PFSK-1 (cell line): ENCODE data around the gene TLX3. TPM values are rescaled to one million over a fixed set of nuclear protein-coding genes. Genes with fewer than 3 reads are reported as not detected.

Source experiments
- FOXP2 ChIP-seq: optimal IDR thresholded peaks from 2 replicates; pipeline ENCODE3; 2011; ENCODE audit warnings: borderline replicate concordance, control low read depth, inconsistent platforms; ENCODE audit not compliant: insufficient read depth; ENCODE audit errors: extremely low read length, extremely low read depth
- POLR2AphosphoS5 ChIP-seq: IDR thresholded peaks from 2 replicates; pipeline ENCODE4 v1.6.1; 2012; ENCODE audit warnings: low read depth, mild to moderate bottlenecking, control low read depth, low read length, moderate library complexity
- SIN3A ChIP-seq: IDR thresholded peaks from 2 replicates; pipeline ENCODE4 v1.6.1; 2012; ENCODE audit warnings: mild to moderate bottlenecking, low read length, moderate library complexity, borderline replicate concordance; ENCODE audit not compliant: insufficient read depth
- TAF1 ChIP-seq: IDR thresholded peaks from 2 replicates; pipeline ENCODE4 v1.6.1; 2012; ENCODE audit warnings: low read length, control low read depth, borderline replicate concordance; ENCODE audit not compliant: insufficient read depth
- polyA plus RNA-seq: library from polyadenylated mRNA; unstranded; fragments of >200 nt; gene quantifications from one replicate; pipeline ENCODE4 v1.2.1, GENCODE V29; 2012; ENCODE audit warnings: low read depth, missing spikeins; ENCODE audit not compliant: insufficient read length
- TF ChIP-seq, protein P1 (sequence below), 2 experiments: IDR thresholded peaks; 2 replicates each; pipeline versions ENCODE4 v1.6.1 to v1.8.0; 2011 to 2012; ENCODE audit warnings: low read depth in 2 of 2, low read length in 2 of 2, control low read depth in 1 of 2, inconsistent platforms in 1 of 2, mild to moderate bottlenecking in 1 of 2, moderate library complexity in 1 of 2; ENCODE audit not compliant: insufficient read depth in 1 of 2

Gene TLX3
- polyA plus RNA-seq, result not detected

DNA sequence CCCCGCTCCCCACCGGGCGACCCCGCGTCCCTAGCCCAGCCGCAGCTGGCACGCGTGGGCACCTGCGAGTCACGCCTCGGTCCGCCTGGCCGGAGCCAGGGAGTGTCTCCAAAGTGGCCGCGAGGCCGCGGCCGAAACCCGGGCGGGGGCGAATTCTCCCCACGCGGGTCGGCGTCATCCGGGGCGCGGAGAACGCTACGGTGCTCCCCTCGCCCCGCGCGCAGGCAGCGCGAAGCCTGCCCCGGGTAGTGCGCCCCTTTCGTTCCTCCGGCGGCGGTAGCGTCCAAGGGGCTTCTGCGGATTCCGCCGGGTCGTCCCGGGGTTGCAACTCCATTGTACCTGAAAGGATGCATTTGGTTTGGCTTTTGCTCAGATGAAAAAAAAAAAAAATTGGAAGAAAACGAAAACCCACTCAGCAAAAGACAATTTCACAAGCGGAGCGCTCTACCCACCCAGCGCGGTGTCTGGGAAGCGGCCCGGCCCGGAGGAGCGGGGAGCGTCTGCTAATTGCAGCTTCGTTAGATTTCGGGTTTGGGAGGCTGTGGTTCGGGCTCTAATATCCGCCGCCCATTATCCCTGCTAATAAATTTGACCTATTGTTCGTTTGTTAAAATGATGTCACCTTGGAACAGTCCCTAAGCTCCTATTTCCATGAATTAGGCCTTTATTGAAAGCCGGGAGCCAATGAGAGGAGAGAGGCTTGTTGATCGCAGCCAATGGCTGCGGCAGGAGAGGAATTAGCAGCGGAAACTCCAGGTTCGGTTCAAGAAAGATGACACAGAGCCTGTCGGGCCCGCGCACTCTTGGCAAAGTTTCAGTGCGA lies at the start of gene TLX3:
Gene TLX3, plus strand, starts transcription at position 796 of the 823 bp plus-strand sequence. CDS start 118 bp downstream, outside the sequence.
- TF ChIP-seq SIN3A (no peak), FOXP2 (no peak), TAF1 (no peak), POLR2AphosphoS5 (no peak)

DNA sequence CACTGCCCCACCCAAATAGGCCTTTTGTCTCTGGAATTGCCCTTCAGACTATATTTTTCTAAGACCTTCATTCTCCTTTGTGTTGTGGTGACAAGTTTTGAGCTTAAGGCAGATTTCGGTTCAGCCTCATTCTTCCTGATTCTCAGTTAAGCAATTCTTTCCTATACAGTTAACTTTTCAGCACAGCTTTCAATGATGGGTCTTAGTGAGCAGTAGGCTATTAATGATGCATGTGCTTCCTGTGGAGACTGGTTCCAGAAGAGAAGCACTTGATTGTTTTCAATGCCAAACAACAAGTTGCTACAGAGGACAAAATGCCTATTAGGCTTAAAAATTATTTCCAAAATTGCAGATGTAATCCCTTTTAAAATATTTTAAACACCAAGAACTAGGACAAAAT lies 47.7 kb upstream of the TLX3 start:
- TF ChIP-seq POLR2AphosphoS5, result no peak
- TF ChIP-seq, protein P1, sequence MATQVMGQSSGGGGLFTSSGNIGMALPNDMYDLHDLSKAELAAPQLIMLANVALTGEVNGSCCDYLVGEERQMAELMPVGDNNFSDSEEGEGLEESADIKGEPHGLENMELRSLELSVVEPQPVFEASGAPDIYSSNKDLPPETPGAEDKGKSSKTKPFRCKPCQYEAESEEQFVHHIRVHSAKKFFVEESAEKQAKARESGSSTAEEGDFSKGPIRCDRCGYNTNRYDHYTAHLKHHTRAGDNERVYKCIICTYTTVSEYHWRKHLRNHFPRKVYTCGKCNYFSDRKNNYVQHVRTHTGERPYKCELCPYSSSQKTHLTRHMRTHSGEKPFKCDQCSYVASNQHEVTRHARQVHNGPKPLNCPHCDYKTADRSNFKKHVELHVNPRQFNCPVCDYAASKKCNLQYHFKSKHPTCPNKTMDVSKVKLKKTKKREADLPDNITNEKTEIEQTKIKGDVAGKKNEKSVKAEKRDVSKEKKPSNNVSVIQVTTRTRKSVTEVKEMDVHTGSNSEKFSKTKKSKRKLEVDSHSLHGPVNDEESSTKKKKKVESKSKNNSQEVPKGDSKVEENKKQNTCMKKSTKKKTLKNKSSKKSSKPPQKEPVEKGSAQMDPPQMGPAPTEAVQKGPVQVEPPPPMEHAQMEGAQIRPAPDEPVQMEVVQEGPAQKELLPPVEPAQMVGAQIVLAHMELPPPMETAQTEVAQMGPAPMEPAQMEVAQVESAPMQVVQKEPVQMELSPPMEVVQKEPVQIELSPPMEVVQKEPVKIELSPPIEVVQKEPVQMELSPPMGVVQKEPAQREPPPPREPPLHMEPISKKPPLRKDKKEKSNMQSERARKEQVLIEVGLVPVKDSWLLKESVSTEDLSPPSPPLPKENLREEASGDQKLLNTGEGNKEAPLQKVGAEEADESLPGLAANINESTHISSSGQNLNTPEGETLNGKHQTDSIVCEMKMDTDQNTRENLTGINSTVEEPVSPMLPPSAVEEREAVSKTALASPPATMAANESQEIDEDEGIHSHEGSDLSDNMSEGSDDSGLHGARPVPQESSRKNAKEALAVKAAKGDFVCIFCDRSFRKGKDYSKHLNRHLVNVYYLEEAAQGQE (IDR thresholded peaks at IDR 0.05; ENCODE audit: insufficient read depth in 1 of 2, low read depth in 2 of 2, low read length in 2 of 2), result no peak
- TF ChIP-seq FOXP2, result no peak
- no peak for TF ChIP-seq SIN3A
- TF ChIP-seq TAF1, result no peak

DNA sequence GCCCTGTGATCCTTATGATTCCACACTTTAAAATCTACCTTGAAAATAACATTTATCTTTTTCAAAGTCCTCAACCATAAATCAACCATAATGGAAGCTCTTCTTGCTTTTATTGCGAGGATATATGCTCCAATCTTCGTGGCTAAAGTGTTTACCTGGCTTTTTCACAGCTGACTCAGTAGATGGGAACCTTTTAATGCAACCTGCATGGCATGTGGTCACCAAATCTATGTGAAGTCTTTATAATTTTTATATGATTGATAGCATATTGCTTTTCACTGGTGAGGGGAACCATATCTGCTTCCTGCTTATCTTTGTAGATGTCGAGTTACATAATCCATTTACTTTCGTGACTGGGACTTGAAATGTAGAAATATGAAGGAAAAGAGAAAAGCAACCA lies 47.1 kb upstream of the TLX3 start:
- TF ChIP-seq POLR2AphosphoS5 (no peak), FOXP2 (no peak), TAF1 (no peak), SIN3A (no peak)
- TF ChIP-seq, protein P1 (IDR thresholded peaks at IDR 0.05; ENCODE audit: insufficient read depth in 1 of 2, low read depth in 2 of 2, low read length in 2 of 2), result no peak

DNA sequence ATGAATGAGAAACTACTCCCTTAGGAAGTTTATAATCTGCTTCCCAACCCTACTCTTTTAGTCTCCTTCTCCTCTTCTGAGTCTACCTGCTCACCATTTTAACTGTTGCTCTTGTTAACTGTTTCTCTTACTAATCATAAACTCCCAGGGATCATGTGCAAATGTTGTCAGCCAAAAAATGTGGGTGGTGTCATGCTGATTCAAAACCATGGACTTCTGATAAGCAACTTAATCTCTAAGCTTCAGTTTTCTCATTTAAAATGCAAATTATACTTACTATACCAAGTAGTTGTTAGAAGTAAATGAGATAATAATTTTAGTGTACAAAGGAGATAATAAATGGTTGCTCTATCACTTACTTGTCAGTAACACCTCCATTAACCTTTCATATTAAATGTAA lies 45.9 kb upstream of the TLX3 start:
- TF ChIP-seq TAF1, result no peak
- TF ChIP-seq SIN3A, result no peak
- TF ChIP-seq, protein P1 (IDR thresholded peaks at IDR 0.05; ENCODE audit: insufficient read depth in 1 of 2, low read depth in 2 of 2, low read length in 2 of 2), result no peak
- TF ChIP-seq POLR2AphosphoS5, result no peak
- TF ChIP-seq FOXP2, result no peak

DNA sequence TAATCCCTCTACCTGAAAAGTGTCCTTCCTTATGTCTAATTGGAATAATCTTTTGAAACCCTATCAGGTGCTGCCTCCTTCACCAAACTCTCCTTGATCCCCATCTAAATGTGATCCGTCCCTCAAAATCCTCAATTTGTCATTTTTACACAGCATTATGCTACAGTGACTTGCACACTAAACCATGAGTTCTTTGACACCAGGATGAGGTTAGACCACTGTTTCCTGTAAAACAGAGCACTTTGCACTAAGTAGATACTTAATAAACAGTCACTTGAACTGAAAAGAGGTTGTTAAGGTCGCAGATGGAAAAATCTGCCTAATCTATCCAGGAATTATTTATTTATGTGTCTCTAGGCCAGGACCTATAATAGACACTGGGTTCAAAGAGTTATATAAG lies 44.2 kb upstream of the TLX3 start:
- TF ChIP-seq FOXP2 (no peak), SIN3A (no peak), TAF1 (no peak), POLR2AphosphoS5 (no peak)
- TF ChIP-seq, protein P1 (IDR thresholded peaks at IDR 0.05; ENCODE audit: insufficient read depth in 1 of 2, low read depth in 2 of 2, low read length in 2 of 2), result no peak
